DMS79 (cell line): Measurements from ENCODE around the gene RNASEH2C.
"Not testable (repeated sequence)": the region's sequence is repeated elsewhere in the genome, so short reads cannot be mapped to it uniquely, and the experiment has no call there.

ENCODE experiments used
- DNase-seq: peaks from one replicate; lab custom pipeline; 2025; lab: John Stamatoyannopoulos, UW

Gene RNASEH2C

DNA sequence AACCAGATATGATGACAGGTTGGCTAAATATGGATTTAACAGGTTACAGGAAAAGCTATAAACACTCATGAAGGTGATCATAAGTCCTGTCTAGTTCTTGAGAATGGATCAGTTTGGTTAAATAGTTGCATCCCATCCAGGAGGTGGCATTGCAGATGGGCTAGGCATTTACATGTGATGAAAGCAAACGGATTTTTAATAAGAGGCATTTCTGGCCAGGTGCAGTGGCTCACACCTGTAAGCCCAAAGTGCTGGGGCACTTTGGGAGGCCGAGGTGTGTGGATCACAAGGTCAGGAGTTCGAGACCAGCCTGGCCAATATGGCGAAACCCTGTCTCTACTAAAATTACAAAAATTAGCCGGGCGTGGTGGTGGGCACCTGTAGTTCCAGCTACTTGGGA, 37.1 kb downstream of the RNASEH2C start:
- DNase-seq, result not testable (repeated sequence)

DNA sequence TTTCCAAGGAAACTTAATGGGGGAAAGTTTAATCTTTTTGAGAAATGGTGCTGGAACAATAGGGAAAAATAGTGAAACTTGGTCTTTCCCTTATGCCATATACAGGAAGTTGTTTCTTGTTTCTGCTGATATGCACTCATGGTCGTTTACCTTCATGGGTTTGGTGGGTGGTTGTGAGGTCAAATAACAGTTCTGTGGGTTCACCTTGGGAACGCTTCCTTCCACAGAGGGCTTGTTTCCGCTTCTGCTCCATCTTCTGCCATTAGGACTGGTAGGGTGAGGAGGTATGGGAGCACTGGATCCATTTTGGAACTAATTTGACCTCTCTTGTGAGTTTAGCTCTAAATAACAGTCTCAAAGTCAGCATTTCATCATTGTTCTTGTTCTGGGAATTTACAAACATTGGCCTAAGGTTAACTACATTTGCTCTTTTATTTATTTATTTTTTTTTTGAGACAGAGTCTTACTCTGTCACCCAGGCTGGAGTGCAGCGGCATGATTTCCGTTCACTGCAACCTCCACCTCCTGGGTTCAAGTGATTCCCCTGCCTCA, 40.3 kb downstream of the RNASEH2C start:
- DNase-seq, result no peak

DNA sequence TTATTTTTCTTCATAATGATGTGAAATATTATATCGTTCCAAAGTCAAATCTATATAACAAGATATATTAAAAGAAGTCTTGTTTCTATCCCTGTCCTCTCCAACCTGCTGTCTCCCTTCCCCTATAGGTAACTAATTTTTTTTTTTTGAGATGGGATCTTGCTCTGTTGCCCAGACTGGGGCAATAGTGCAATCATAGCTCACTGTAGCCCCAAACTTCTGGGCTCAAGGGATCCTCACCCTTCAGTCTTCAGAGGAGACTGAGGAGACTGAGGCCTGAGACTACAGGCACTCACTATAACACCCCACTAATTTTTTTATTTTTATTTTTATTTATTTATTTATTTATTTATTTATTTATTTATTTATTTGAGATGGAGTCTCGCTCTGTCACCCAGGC, 47.6 kb downstream of the RNASEH2C start:
- no peak for DNase-seq

DNA sequence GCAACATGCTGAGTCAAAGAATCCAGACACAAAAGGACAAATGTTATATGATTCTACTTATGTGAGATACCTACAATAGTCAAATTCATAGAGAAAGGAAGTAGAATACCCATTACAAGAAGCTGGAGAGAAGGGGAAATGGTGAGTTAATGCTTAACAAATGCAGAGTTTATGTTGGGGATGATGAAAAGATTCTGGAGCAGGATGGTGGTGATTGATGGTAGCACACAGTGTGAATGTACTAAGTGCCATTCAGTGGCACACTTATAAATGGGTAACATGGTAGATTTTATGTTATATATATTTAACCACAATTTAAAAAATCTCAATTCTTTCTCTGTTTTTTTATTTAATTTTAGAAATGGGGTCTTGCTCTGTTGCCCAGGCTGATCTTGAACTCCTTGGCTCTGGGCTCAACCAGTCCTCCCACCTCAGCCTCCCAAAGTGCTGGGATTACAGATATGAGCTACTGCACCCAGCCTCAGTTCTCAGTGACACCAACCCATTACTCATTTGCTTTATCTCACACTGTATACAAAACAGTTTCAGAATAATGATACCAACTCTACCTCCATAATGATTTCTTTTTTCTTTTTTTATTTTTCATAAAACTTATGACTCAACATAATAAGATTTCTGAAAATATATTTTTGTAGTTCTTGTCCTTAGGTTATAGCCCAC, 48.3 kb downstream of the RNASEH2C start:
- no peak for DNase-seq
